ENCODE data around the gene RAD54L.
"Not testable (repeated sequence)": the region's sequence is repeated elsewhere in the genome, so short reads cannot be mapped to it uniquely, and the experiment has no call there.

DNA sequence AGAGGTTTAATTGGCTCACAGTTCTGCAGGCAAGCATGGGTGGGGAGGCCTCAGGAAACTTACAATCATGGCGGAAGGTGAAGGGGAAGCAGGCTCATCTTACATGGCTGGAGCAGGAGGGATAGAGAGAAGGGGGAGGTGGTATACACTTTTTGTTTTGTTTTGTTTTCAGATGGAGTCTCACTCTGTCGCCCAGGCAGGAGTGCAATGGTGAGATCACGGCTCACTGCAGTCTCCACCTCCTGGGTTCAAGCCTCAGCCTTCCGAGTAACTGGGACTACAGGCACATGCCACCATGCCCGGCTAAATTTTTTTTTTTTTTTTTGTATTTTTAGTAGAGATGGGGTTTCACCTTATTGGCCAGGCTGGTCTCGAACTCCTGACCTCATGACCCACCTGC, 74.6 kb downstream of the RAD54L start:
- TF ChIP-seq, protein P1, sequence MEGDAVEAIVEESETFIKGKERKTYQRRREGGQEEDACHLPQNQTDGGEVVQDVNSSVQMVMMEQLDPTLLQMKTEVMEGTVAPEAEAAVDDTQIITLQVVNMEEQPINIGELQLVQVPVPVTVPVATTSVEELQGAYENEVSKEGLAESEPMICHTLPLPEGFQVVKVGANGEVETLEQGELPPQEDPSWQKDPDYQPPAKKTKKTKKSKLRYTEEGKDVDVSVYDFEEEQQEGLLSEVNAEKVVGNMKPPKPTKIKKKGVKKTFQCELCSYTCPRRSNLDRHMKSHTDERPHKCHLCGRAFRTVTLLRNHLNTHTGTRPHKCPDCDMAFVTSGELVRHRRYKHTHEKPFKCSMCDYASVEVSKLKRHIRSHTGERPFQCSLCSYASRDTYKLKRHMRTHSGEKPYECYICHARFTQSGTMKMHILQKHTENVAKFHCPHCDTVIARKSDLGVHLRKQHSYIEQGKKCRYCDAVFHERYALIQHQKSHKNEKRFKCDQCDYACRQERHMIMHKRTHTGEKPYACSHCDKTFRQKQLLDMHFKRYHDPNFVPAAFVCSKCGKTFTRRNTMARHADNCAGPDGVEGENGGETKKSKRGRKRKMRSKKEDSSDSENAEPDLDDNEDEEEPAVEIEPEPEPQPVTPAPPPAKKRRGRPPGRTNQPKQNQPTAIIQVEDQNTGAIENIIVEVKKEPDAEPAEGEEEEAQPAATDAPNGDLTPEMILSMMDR (IDR thresholded peaks at IDR 0.05): not testable (repeated sequence)
- not testable (repeated sequence) for TF ChIP-seq EZH2 (IDR thresholded peaks at IDR 0.05; ENCODE audit: borderline replicate concordance, insufficient read depth, low read depth, low read length, poor library complexity, severe bottlenecking)

All from B cell (primary cell).